GM23338 (cell line): ENCODE results near the gene STPG1.

Experiments used
- CREB1 ChIP-seq: fragments of 250-450 bp; sonication (Bioruptor Pico); IDR thresholded peaks from 2 replicates; pipeline ENCODE4 v1.5.0; 2020; ENCODE audit warnings: low read depth, mild to moderate bottlenecking, moderate library complexity
- CTCF ChIP-seq, 2 experiments: fragments of 200-600 bp in 1 of 2; sonication (generic) in 1 of 2; conservative IDR thresholded peaks; 2 replicates each; pipeline versions ENCODE4 v1.5.1 to v1.6.1; 2016 to 2017; ENCODE audit warnings: antibody characterized with exemption in 2 of 2, low read depth in 2 of 2, mild to moderate bottlenecking in 2 of 2, moderate library complexity in 1 of 2
- ETS1 ChIP-seq: IDR thresholded peaks from 2 replicates; pipeline ENCODE4 v1.6.1; 2016; ENCODE audit warnings: antibody characterized with exemption
- EZH2 ChIP-seq: fragments of 200-600 bp; sonication (generic); IDR thresholded peaks from one replicate; pipeline ENCODE4 v1.8.0; 2017; ENCODE audit warnings: antibody characterized with exemption, mild to moderate bottlenecking, low read depth; ENCODE audit not compliant: unreplicated experiment
- EZH2phosphoT487 ChIP-seq: fragments of 200-600 bp; sonication (generic); IDR thresholded peaks from one replicate; pipeline ENCODE4 v1.8.1; 2018; ENCODE audit warnings: antibody characterized with exemption; ENCODE audit not compliant: unreplicated experiment
- JUNB ChIP-seq: IDR thresholded peaks from one replicate; pipeline ENCODE4 v1.6.1; 2016; ENCODE audit warnings: antibody characterized with exemption; ENCODE audit not compliant: unreplicated experiment
- NANOG ChIP-seq: IDR thresholded peaks from 2 replicates; pipeline ENCODE4 v1.6.1; 2016; ENCODE audit warnings: antibody characterized with exemption, borderline replicate concordance
- POLR2AphosphoS5 ChIP-seq: IDR thresholded peaks from 2 replicates; pipeline ENCODE4 v1.6.1; 2016; ENCODE audit warnings: antibody characterized with exemption, low read depth
- REST ChIP-seq: IDR thresholded peaks from one replicate; pipeline ENCODE4 v1.6.1; 2018; ENCODE audit warnings: antibody characterized with exemption; ENCODE audit not compliant: unreplicated experiment
- STAT1 ChIP-seq: IDR thresholded peaks from one replicate; pipeline ENCODE4 v1.6.1; 2016; ENCODE audit warnings: antibody characterized with exemption; ENCODE audit not compliant: unreplicated experiment
- ZNF114 ChIP-seq: fragments of 250-450 bp; sonication (Bioruptor Pico); IDR thresholded peaks from 2 replicates; pipeline ENCODE4 v1.5.0; 2020; ENCODE audit warnings: mild to moderate bottlenecking, moderate library complexity
- ZNF331 ChIP-seq: fragments of 250-450 bp; sonication (Bioruptor Pico); IDR thresholded peaks from 2 replicates; pipeline ENCODE4 v1.5.0; 2020; ENCODE audit warnings: low read depth, mild to moderate bottlenecking, moderate library complexity
- ZNF462 ChIP-seq: fragments of 250-450 bp; sonication (Bioruptor Pico); IDR thresholded peaks from 2 replicates; pipeline ENCODE4 v1.5.0; 2020; ENCODE audit warnings: mild to moderate bottlenecking, moderate library complexity

- TF ChIP-seq CTCF (conservative IDR thresholded peaks at IDR 0.05; ENCODE audit: low read depth in 2 of 2) (no peak), NANOG (no peak), EZH2 (no peak), POLR2AphosphoS5 (no peak), REST (no peak), ZNF462 (CRISPR knock-in tag) (no peak), JUNB (no peak), ETS1 (no peak), EZH2phosphoT487 (no peak), CREB1 (CRISPR knock-in tag) (no peak), STAT1 (no peak), ZNF331 (CRISPR knock-in tag) (no peak), ZNF114 (no peak)
Measured at GRCh38 chr1:24315391-24315790, 98.2 kb downstream of the STPG1 start.
